RWPE2 (cell line): Measurements from ENCODE around the gene PCP2.

ENCODE experiments used
- ATAC-seq: fragments of 200-7000 bp; cut with Tn5 transposase; 3 replicates; pipeline ENCODE4 v1.9.1; 2021; ENCODE audit warnings: low read depth
- DNase-seq: peaks from one replicate; pipeline ENCODE4 v3.0.0-alpha.2; 2020; ENCODE audit warnings: low spot score
- H3K27ac ChIP-seq: fragments of 450-650 bp; 2 replicates; pipeline ENCODE4 v1.5.1; 2017; ENCODE audit warnings: mild to moderate bottlenecking; ENCODE audit not compliant: poor library complexity, severe bottlenecking
- H3K27me3 ChIP-seq: fragments of 250-450 bp; sonication (Bioruptor Pico); 2 replicates; pipeline ENCODE4 v1.5.1; 2021; ENCODE audit warnings: mild to moderate bottlenecking, moderate library complexity; ENCODE audit not compliant: insufficient read depth, poor library complexity, severe bottlenecking
- H3K36me3 ChIP-seq: fragments of 250-450 bp; sonication (Bioruptor Pico); 2 replicates; pipeline ENCODE4 v1.5.1; 2020; ENCODE audit warnings: low read depth, mild to moderate bottlenecking, moderate library complexity
- H3K4me1 ChIP-seq: fragments of 250-450 bp; sonication (Bioruptor Pico); 2 replicates; pipeline ENCODE4 v1.5.1; 2021; ENCODE audit warnings: mild to moderate bottlenecking, moderate library complexity; ENCODE audit not compliant: insufficient read depth, poor library complexity, severe bottlenecking
- H3K4me3 ChIP-seq: fragments of 250-450 bp; sonication (Bioruptor Pico); 2 replicates; pipeline ENCODE4 v1.5.1; 2021; ENCODE audit warnings: mild to moderate bottlenecking, moderate library complexity; ENCODE audit not compliant: severe bottlenecking
- H3K9me3 ChIP-seq: fragments of 250-450 bp; sonication (Bioruptor Pico); 2 replicates; pipeline ENCODE4 v1.5.1; 2021; ENCODE audit warnings: mild to moderate bottlenecking, moderate library complexity; ENCODE audit not compliant: severe bottlenecking
- CTCF ChIP-seq: fragments of 450-650 bp; IDR thresholded peaks from one replicate; pipeline ENCODE4 v1.5.1; 2017; ENCODE audit warnings: mild to moderate bottlenecking, moderate library complexity; ENCODE audit not compliant: poor library complexity, severe bottlenecking

Gene PCP2

GRCh38 chr19:7619671-7620441, 13.7 kb downstream of the PCP2 start:
- no peaks in the 10 kb centered on the region for H3K4me1 ChIP-seq
- no peaks in the 10 kb centered on the region for H3K27me3 ChIP-seq
- ATAC-seq (no peak), DNase-seq (no peak)
- H3K4me3 ChIP-seq: no peak overlapping the region
- H3K9me3 ChIP-seq: no peaks in the 10 kb centered on the region
- no peak overlapping the region for H3K27ac ChIP-seq
- no peak for TF ChIP-seq CTCF
- H3K36me3 ChIP-seq: peaks cover 26% of the 10 kb centered on the region

GRCh38 chr19:7618771-7619510, 14.6 kb downstream of the PCP2 start:
- H3K36me3 ChIP-seq: peaks cover 26% of the 10 kb centered on the region
- H3K27ac ChIP-seq: peak overlapping the region; percentile 48
- H3K9me3 ChIP-seq: no peaks in the 10 kb centered on the region
- ATAC-seq (peak; percentile 40), DNase-seq (no peak)
- H3K4me3 ChIP-seq: no peak overlapping the region
- no peaks in the 10 kb centered on the region for H3K4me1 ChIP-seq
- no peaks in the 10 kb centered on the region for H3K27me3 ChIP-seq
- no peak for TF ChIP-seq CTCF

- ATAC-seq (peak; percentile 7; the same call in 2 of the 3 replicates), DNase-seq (no peak)
- Histone ChIP-seq H3K4me1 (no peaks in the 10 kb centered on the region), H3K27ac (peak overlapping the region; percentile 48), H3K27me3 (no peaks in the 10 kb centered on the region), H3K36me3 (peaks cover 26% of the 10 kb centered on the region), H3K4me3 (no peak overlapping the region), H3K9me3 (no peaks in the 10 kb centered on the region)
- no peak for TF ChIP-seq CTCF
Measured at GRCh38 chr19:7618348-7618747, 15.2 kb downstream of the PCP2 start.

- Histone ChIP-seq H3K4me1 (no peaks in the 10 kb centered on the region), H3K4me3 (no peak overlapping the region), H3K9me3 (no peaks in the 10 kb centered on the region), H3K27ac (no peak overlapping the region), H3K27me3 (no peaks in the 10 kb centered on the region), H3K36me3 (peaks cover 21% of the 10 kb centered on the region)
- no peak for ATAC-seq
- TF ChIP-seq CTCF: no peak
- DNase-seq: no peak
Measured at GRCh38 chr19:7617735-7618134, 15.8 kb downstream of the PCP2 start.

GRCh38 chr19:7617172-7617571, 16.3 kb downstream of the PCP2 start:
- Histone ChIP-seq H3K9me3 (no peaks in the 10 kb centered on the region), H3K4me1 (no peaks in the 10 kb centered on the region), H3K27me3 (no peaks in the 10 kb centered on the region), H3K36me3 (peaks cover 16% of the 10 kb centered on the region), H3K4me3 (no peak overlapping the region), H3K27ac (no peak overlapping the region)
- ATAC-seq: no peak
- TF ChIP-seq CTCF: no peak
- DNase-seq: no peak
